HEK293T (cell line): ENCODE measurements around the gene INPP1.

Source experiments
- ELF4 ChIP-seq: fragments of 450-650 bp; IDR thresholded peaks from 2 replicates; pipeline ENCODE4 v1.6.1; 2017; ENCODE audit warnings: antibody characterized with exemption
- FOXA1 ChIP-seq: fragments of 450-650 bp; IDR thresholded peaks from 2 replicates; pipeline ENCODE4 v1.6.1; 2016; ENCODE audit warnings: mild to moderate bottlenecking
- NFRKB ChIP-seq: fragments of 450-650 bp; IDR thresholded peaks from 2 replicates; pipeline ENCODE4 v1.6.1; 2016; ENCODE audit warnings: mild to moderate bottlenecking, moderate library complexity
- SP1 ChIP-seq: fragments of 450-650 bp; IDR thresholded peaks from 2 replicates; pipeline ENCODE4 v1.6.1; 2017

DNA sequence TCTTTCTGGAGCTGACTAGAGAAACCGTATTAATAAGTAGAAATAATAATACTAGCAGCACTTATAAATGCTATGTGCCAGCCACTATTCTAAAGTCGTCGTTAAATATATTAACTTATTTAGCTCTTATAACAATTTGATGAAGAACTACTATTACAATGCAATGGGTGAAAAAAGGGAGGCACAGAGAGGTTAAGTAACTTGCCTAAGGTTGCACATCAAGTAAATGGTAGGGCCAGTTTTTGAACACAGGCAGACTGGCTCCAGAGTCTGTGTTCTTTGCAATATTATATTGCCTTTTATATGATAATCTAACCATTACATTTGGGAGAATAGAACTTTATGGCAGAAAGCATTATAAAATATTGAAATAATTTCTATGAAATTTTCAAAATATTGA lies 17.6 kb downstream of the INPP1 start:
- TF ChIP-seq FOXA1 (no peak), SP1 (no peak), NFRKB (no peak), ELF4 (no peak)
